Measurements from ENCODE around the gene MNAT1.
"Not testable (repeated sequence)": the region's sequence is repeated elsewhere in the genome, so short reads cannot be mapped to it uniquely, and the experiment has no call there.

Gene MNAT1

GRCh38 chr14:60839657-60840056, 105.1 kb downstream of the MNAT1 start:
- TF ChIP-seq CTCF (IDR thresholded peaks at IDR 0.05; ENCODE audit: extremely low read depth, missing control alignments) = no peak
- DNase-seq (ENCODE audit: low spot score) = no peak

- DNase-seq (ENCODE audit: low spot score) = no peak
- TF ChIP-seq CTCF (IDR thresholded peaks at IDR 0.05; ENCODE audit: extremely low read depth, missing control alignments) = no peak
These were observed 105.8 kb downstream of the MNAT1 start for GRCh38 chr14:60840313-60840712.

GRCh38 chr14:60845523-60845922, 111.0 kb downstream of the MNAT1 start:
- TF ChIP-seq CTCF (IDR thresholded peaks at IDR 0.05; ENCODE audit: extremely low read depth, missing control alignments) = no peak
- peak; percentile 39 for DNase-seq (ENCODE audit: low spot score)

- DNase-seq (ENCODE audit: low spot score) = no peak
These were observed 113.5 kb downstream of the MNAT1 start for GRCh38 chr14:60848066-60848465.

GRCh38 chr14:60851692-60852091, 117.1 kb downstream of the MNAT1 start:
- not testable (repeated sequence) for DNase-seq (ENCODE audit: low spot score)

More at GRCh38 chr14:60848066-60848465, 113.5 kb downstream of the MNAT1 start:
- TF ChIP-seq CTCF (IDR thresholded peaks at IDR 0.05; ENCODE audit: extremely low read depth, missing control alignments) = no peak

- no peak for DNase-seq (ENCODE audit: low spot score)
- no peak for TF ChIP-seq CTCF (IDR thresholded peaks at IDR 0.05; ENCODE audit: extremely low read depth, missing control alignments)
These were observed 121.5 kb downstream of the MNAT1 start for GRCh38 chr14:60856111-60856510.

GRCh38 chr14:60859525-60859924, 125.0 kb downstream of the MNAT1 start:
- no peak for DNase-seq (ENCODE audit: low spot score)
- TF ChIP-seq CTCF (IDR thresholded peaks at IDR 0.05; ENCODE audit: extremely low read depth, missing control alignments) = no peak

GRCh38 chr14:60861545-60862140, 127.1 kb downstream of the MNAT1 start:
- no peak for DNase-seq (ENCODE audit: low spot score)
- no peak for TF ChIP-seq CTCF (IDR thresholded peaks at IDR 0.05; ENCODE audit: extremely low read depth, missing control alignments)
